SHP77 treated with DMSO at 0.1 percent for 48 hours (cell line): ENCODE results near the gene FSIP1.
A peak's percentile ranks its signal among the peaks of the same experiment; 100 is the strongest.

Experiments
- DNase-seq: peaks from one replicate; lab custom pipeline; 2025; lab: John Stamatoyannopoulos, UW

FSIP1 gene

DNA sequence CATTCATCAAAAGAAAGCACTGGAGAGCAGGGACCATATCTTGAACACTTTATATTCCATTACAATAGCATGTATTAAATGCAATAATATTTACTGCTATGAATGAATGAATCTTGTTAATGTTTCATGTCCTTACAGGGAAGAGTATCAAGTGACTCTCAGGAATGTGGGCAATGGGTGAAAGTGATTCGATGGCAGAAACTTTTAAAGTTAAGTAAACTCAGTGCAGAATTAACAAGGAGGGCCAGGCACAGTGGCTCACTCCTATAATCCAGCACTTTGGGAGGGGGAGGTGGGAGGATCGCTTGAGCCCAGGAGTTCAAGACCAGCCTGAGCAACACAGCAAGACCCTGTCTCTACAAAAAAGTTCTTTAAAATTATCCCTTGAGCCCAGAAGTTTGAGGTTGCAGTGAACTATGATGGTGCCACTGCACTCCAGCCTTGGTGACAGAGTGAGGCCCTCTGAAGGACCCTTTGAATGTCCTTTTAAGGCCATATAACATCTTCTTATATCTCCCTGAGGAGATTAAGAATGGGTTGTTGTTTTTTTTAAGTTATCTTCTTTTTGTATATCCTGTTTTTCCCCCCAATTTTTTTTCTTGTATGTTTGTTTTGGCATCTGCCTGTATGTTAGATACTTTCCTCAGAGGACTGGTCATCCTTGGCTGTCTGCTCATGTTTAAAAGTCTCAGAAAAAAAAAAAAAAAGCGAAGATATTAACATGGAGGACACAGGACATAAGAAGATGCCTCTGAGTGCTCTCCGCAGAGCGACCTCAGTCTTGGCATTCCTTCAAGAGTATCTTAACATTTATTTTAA, 9.6 kb upstream of the FSIP1 start:
- no peak for DNase-seq

DNA sequence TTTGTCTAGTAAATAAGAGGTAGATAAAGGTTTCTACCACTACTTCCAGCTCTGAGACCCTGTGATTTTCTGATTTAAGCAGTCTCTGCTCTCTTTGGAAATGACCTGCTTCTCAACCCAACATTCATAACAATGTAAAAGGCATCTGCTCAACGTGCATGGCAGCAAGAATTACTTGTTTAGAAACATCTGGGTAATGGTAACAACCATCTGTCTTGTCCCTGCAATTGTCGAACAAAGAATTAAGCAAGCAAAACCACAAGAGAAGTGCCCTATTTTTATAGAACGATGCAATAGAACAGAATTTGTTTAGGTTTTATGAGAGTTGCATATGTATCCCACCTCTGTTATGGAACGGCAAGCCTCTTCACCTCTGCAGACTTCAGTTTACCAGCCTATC, 7.1 kb upstream of the FSIP1 start:
- no peak for DNase-seq

DNA sequence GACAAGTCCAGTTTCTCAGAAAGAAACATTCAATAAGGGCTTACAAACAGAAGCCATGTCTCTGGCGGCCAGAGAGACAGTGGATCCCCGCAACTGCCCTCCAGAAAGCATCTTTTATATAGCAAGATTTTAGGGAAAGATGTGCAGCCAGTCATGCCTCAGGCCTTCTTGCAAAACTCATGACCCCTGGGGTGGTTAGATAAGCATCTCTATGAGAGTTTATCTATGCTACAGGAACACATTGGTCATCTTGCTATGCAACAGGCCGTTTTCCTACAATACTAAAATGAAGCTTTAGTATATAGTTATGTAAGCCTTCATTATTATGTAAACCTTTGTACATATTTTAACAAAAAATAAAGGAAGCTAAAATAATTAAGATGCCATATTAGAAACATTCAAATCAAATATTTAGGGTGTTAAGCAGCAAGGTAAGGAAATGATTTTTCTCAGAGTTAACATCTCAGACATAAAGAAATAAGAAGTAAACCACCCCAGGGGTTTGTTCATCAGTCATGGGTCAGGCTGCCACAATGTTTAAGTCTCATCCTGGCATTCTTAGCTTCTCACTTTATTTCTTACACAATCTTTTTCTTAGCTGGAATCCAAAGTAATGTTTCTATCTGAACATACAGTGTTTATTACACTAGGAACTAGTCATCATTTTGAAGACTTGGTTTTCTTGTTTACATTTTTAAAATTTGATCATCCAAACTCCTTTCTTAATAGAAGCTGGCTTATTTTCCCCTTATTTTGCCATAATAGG, 6.3 kb upstream of the FSIP1 start:
- DNase-seq = no peak

DNA sequence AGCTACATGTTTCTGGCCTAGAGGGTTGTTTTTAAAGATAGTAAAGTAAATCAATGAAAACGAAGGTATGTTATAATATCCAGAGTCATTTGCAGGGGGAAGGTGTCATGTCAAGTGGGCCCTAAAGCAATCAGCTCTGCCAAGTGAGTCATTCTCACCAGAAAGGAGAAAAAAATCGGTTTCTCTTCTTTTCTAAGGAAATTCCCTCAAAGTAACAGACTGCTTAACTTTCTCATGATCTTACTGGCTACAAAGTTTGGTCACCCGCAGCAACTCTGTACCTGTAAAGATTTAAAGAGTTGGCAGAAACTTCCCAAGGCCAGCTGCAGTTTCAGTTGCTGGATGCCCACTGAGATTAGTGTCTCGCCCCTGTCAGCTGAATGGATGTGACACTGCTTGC, 5.5 kb upstream of the FSIP1 start:
- no peak for DNase-seq

DNA sequence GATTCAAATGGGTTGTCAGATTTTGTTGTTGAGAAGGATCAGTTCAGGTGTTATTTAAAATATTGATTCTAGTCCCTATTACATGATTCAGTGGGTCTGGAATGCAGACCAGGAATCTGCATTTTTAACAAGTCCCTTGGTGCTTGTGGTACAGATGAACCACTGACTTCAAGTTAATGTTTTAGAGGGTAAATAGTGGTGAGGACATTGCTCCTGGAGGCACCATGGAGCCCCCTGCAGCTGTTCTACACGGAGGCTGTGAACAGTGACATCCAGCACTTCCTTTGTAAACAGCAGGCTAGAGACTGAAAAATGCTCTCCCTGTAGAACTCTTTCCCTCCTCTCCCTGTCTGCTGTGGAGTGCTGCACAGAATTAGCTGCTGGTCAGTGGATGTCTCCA, 4.8 kb upstream of the FSIP1 start:
- no peak for DNase-seq

DNA sequence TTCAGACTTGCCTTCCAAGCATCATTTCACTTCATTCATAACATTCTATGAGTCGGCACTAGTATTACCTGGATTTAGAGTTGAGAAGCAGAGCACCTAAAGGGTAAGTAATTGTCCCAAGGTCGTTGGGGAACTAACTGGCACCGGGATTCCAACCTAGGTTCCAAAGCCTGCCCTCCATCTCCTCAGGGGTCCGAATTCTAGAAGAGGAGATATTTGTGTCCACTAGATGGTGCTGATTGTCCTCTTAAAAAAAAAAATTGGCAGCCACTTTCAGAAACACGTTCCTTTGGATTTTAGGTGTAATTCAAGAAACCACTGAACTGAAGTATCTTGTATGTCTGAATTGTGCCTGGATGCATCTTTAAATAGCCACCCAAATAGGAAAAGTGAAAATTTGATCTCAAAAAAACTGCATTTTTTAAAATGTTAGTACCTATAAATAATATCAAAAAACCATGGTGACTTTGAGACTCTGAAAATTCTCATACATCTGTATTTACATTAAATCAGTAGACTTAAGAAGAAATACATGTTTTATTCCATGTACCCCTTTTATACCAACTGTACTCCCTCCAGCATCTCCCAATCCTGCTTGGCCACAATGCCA, 3.9 kb upstream of the FSIP1 start:
- DNase-seq = peak; percentile 42

DNA sequence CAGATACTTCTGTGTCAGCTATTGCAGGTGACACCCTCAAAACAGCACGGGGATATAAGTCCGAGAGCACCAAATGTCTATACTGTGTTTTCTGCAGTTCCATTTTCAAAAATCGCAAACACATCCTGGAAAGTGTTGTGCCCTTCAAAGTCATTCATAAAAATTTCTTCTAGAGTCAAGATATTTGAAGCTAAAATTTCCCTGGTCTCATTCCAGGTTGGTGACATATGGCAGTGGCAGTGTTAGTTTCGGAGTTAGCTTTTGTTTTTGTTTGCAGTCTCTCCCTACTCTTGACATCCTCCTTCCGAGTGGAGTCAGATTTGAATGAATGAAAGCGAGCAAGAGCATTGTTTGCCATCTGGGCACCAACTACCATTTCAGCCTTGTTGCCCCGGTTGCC, 3.2 kb upstream of the FSIP1 start:
- no peak for DNase-seq

DNA sequence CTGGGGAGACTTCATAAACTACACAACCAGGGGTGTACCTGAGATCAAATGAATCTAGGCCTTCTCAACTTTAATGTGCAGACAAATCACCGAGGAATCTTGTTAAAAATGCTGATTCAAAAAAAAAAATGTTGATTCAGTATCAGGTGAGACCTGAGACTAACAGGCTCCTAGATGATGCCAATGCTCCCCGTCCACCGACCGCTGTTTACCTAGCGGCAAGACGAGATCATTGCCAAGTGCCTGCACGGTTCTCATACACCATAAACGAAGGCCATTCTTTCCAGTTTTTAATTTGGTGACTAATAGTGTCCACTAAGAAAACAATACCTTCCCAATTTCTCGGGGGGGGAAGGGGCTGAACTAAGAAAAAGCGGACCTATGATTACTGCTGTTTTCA, 2.5 kb upstream of the FSIP1 start:
- DNase-seq = no peak

DNA sequence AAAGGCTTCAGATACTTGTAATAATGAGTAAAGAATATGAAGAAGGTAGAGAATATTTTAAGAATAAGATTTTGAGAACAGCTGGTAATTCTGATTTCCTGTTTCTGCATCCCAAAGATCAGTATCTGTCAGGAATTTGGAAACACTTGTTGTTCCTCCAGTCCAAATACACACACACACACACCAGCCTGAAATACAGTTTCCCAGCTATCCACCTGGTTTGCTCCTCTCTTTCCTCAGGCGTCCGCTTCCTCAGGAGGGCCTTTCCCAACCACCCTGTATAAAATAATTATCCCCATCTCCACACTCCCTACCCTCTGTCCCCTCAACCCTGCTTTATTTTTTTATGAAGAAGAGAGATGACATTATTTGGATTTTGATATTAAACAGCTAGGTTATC, 2.0 kb upstream of the FSIP1 start:
- DNase-seq = no peak

DNA sequence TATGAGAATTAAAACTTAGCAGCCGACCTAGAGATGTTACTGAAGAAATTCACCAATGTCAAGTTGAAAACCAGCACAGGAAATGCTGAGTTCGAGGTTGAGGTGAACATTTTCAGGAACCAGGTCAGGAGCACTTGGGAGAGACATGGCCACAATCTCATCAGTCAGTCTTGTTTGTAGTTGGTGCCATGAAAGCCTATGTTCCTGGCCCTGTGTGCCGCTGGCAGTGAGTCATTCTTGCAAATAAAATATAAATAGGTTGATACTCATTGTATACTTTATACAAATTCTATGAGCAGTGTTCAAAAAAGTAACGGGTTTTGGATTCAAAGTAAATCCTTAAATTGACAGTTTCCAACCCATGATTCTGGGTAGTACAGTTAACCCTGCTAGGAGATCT, 1.5 kb upstream of the FSIP1 start:
- DNase-seq = no peak

DNA sequence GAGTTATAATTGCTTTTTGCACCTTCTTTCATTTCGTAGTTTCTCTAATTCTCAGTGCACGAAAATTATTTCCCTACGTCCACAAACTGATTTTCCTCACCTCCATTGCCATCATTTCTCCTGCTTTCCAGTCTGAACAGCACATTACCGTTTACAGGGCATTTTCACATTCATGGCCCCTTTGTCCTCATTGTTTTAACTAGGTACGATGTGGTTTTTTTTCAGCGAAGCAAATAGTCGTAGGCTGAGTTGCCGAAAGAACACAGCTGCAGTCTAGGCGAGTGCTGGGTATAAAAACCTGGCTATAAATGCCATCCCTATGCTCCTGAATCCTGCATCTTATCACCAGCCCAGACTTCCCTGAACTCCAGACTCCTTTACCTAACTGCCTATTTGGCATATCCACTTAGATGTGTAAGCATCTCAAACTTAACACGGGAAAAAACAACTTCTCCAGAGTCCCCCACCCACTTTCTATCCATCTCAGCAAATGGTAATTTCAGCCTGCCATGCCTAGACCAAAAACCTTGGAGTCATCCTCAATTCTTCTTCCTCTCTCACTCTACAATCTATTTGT, 691 bp upstream of the FSIP1 start:
- no peak for DNase-seq

DNA sequence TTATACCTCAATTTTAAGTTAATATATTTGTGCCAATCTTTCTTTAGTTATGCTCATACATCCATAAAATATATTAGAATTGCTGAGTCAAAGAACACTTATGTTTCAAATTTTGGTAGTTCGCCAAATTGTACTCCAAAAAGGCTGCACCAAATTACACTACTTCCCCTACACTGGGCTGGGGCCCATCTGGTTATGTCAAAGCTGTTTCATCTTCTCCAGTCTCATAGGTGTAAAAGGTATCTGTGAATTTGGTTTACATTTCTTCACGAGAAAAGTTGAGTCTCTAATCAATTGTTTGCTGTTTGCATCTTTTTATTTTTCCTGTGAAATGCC, 706 bp downstream of the FSIP1 start:
- DNase-seq = no peak

DNA sequence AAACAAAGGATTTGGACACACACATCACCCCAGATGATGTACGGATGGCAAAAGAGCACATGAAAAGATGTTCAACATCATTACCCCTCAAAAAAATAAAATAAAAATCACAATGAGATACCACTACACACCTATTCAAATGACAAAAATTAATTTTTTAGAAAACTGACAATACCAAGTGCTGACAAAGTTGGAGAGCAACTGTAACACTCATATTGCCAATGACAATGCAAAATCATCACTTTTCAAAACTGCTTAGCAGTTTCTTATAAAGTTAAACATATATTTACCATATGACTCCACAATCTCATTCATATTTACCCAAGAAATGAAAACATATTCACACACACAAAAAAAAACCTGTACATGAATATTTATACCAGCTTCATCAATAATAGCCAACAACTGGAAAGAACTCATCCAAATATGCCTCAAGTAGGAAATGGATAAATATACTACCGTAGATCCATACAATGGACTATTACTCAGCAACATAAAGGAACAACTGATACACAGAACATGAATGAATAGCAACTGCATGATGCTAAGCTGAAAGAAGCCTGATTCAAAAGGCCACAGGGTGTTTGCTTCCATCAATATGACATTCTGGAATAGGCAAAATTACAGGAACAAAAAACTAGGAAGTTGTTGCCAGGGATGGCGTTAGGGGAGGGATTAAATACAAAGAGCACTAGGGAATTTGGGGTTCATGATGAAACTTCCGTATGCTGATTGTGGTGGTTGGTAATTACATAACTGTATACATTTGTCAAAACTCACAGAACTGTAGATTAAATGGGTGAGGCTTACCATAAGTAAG, 1.3 kb downstream of the FSIP1 start:
- DNase-seq = no peak

DNA sequence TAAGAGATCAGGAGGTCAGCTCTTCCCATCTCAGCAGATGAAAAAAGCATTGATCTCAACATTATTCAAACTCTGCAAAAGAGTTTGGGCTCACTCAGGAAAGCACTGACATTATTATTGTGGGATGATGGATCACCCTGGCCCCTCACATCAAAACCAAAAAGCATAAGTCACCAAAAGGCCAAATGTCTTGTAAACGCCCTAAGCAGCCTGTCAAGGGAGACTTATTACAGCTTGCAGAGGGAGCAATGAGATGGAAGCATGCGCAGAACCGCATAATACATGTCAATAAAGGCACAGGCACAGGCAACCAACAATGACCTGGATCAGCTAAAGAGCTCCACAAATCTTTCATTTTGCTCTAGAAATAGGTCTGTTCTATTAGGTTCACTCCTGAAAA, 4.6 kb downstream of the FSIP1 start:
- no peak for DNase-seq

DNA sequence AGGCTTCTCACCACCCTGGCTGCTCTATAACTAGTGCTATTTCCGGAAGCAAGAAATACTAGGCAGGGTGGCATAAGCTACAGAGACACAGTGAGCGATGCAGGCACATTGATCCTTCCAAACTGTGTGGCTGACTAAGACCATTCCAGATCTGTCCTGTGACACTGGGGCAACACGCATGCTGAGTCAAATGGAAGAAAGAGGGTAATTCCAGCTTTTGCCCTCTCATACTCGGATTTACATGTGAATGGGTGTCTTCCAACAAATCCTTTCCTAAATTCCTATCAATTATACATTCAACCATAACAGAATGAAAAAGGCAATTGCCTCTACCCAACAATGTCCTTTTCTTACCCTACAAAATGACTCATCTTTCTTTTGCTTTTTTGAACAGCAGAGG, 5.1 kb downstream of the FSIP1 start:
- DNase-seq = no peak

DNA sequence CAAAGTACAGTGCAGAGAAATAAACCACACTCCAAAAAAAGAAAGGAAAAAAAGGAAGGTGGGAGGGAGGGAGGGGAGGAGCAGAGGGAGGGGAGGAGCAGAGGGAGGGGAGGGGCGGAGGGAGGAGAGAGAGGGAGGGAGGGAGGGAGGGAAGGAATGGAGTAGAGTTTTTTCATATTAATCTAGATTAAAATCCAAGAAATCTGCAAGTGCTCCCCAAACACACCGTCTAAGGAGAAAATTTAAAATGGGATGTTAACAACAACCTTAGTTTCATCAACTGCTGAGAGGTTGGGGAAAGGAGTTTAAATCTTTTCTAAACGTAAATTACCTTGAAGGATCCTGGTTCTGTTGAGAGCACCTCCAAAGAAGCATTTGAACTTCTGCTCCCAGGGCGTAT, 6.6 kb downstream of the FSIP1 start:
- DNase-seq = no peak

DNA sequence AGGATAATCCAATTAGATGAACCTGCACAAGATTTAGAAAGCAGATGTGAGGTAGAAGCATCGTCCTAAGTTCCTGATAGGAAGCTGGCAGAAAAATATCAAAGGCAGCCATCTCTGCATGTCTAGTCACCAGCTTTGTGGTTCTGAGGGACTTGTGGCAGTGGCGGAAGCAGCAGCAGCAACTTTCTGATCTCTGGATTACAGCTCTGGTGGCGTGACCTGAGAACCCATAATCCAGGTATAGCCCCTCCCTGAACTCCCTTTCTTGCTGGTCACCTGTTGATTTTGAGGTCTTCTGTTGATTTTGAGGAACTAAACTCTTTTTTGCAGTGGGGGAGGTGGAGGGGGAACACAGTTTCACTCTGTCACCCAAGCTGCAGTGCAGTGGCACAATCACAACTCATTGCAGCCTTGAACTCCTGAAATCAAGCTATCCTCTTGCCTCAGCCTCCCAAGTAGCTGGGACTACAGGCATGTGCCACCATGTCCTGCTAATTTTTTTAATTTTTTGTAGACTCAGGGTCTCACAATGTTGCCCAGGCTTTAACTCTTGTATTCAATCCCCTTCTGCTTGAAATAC, 7.9 kb downstream of the FSIP1 start:
- no peak for DNase-seq

DNA sequence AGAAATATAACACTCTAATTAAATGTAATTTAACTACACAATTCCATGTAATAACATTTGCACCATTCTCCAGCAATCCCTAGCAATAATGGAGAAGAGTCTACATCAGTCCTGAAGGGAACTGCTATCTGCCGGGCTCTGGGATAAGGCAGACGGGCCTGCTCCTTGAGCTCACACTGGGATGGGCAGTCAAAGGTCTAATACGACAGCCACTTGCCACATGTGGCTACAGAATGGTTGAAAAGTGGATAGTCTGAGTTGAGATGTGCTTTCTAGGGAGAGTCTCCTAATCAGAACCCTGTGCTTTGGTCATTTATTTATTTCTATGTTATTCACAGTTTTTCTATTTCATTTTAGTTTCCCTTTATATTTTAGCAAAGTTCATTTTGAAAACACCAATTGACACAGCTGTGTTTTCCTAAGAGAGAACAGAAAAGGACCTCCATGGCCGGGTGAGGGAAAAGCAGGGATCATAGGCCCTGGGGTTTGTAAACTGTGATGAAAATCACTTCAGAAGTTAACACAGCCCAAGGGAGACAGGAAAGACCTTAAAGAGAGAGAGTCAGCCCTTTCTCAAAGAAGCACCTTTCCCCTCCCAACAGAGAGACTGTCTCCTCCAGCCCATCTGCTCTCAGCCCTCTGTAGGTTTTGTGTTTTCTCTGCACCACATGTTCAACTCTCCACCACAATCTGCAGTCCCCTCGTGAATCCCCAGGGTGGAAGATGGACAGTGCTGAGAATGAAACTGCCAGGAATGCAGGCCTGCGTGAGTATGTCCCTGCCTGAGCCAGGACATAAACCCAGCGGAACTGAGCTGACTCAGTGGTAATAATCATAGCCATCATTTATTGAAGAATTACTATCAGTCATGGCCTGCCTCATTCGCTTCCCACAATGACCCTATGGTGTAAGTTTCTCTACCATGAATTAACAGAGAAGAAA, 11.6 kb downstream of the FSIP1 start:
- no peak for DNase-seq

DNA sequence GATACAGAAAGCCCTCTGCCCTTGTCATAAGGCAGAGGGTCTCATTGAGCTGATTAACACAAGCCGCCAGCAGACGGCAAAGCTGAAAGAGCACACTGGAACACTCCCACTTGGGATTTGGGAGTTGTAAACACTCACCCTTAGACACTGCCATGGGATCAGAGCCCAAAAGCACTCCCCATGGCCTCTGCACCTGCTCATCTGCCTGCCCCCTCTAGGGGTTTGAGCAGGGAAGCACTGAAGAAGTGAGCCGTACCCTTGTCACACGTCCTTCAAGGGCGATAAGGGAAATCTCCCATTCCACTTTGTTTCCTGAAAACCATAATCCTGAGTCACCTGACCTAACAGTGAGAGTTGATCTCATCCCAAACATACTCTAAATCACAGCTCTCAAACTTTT, 14.7 kb downstream of the FSIP1 start:
- DNase-seq = no peak

DNA sequence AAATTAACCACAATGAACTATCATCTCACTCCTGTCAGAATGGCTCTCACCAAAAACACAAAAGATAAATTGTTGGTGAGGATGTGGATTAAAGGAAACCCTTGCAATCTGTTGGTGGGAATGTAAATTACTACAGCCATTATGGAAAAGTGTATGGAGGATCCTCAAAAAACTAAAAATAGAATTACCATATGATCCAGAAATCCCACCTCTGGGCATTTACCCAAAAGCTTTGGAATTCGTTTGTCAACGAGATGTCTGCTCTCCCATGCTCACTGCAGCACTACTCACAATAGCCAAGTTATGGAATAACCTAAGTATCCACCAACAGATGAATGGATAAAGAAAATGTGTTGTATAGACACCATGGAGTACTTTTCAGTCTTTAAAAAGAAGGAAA, 21.6 kb downstream of the FSIP1 start:
- DNase-seq = no peak
